Omental fat pad (tissue), 4 donors: ENCODE measurements around the gene FAM43B. TPM values are rescaled to one million over a fixed set of nuclear protein-coding genes. Genes with fewer than 3 reads are reported as not detected.

Experiments
- ATAC-seq: fragments of 150-250 bp; one replicate; pipeline ENCODE4 v1.9.1; 2016; ENCODE audit warnings: mild to moderate bottlenecking, moderate library complexity; ENCODE audit not compliant: low FRiP score
- DNase-seq: peaks from one replicate; pipeline ENCODE4 v3.0.0-alpha.2; 2019; ENCODE audit warnings: low spot score
- CTCF ChIP-seq, 3 donors: fragments of 450-650 bp; IDR thresholded peaks; one replicate each; pipeline ENCODE4 v1.5.1; 2016 to 2017; ENCODE audit warnings: antibody characterized with exemption in 3 of 3, mild to moderate bottlenecking in 3 of 3, moderate library complexity in 2 of 3
- total RNA-seq, 4 donors: library from RNA; depleted of rRNA; stranded (reverse); fragments of >200 nt; gene quantifications; one replicate each; pipeline ENCODE4 v1.1.0, GENCODE V29; 2016

FAM43B gene
- total RNA-seq, 4 donors from 2014 or later: 0.31 to 2.2 (median 0.70) TPM

GRCh38 chr1:20602851-20603450 is 50.6 kb downstream of the FAM43B start:
- ATAC-seq: no peak
- DNase-seq: no peak
- no peak for TF ChIP-seq CTCF (IDR thresholded peaks at IDR 0.05)

GRCh38 chr1:20603504-20604464 is 51.4 kb downstream of the FAM43B start:
- no peak for TF ChIP-seq CTCF (IDR thresholded peaks at IDR 0.05)
- no peak for DNase-seq
- no peak for ATAC-seq

Other genes with a start within 250 kb of the FAM43B start
- 1 to 10 TPM; 4.4 to 6.5 (median 5.4) TPM for gene CAMK2N1, start 66.4 kb upstream of the FAM43B start, total RNA-seq
- 10 to 100 TPM; 22.1 to 36.4 (median 27.1) TPM for gene MUL1, start 44.4 kb upstream of the FAM43B start, total RNA-seq
- gene CDA, start 36.5 kb downstream of the FAM43B start, total RNA-seq: 10 to 100 TPM in 1 of 4 donors, 1 to 10 TPM in 3; 1.9 to 13.2 (median 2.8) TPM
- 100 to 1,000 TPM in 2 of 4 donors, 10 to 100 TPM in 2; 71.9 to 132 (median 111) TPM for gene PINK1, start 80.9 kb downstream of the FAM43B start, total RNA-seq
- 100 to 1,000 TPM; 119 to 155 (median 141) TPM for gene DDOST, start 108.8 kb downstream of the FAM43B start, total RNA-seq
- 10 to 100 TPM in 1 of 4 donors, 1 to 10 TPM in 3; 2.6 to 14.8 (median 4.1) TPM for gene KIF17, start 165.4 kb downstream of the FAM43B start, total RNA-seq
- 1 to 10 TPM in 1 of 4 donors, under 1 TPM in 2, not detected in 1; 0.25 to 5.8 (median 0.84) TPM for gene SH2D5, start 180.1 kb downstream of the FAM43B start, total RNA-seq
- gene HP1BP3, start 234.7 kb downstream of the FAM43B start, total RNA-seq: 100 to 1,000 TPM; 138 to 202 (median 148) TPM